ENCODE measurements around the gene TRPV4. TPM values are rescaled to one million over a fixed set of nuclear protein-coding genes. Genes with fewer than 3 reads are reported as not detected.

The TRPV4 gene
- polyA plus RNA-seq, 1 experiment, result 5.2 TPM

GRCh38 chr12:109876406-109876805 is 43.2 kb upstream of the TRPV4 start:
- Histone ChIP-seq H3K27ac (ENCODE audit: low read depth, low read length) (no peak overlapping the region), H3K9me3 (ENCODE audit: control insufficient read depth, insufficient read depth, low read length) (peaks cover 3% of the 10 kb centered on the region; the same call in 1 of the 2 replicates), H3K27me3 (ENCODE audit: control insufficient read depth, insufficient read depth, low read length) (no peaks in the 10 kb centered on the region), H3K4me3 (ENCODE audit: low read depth, low read length) (no peak overlapping the region)
- no peak for DNase-seq (ENCODE audit: low read depth, low spot score)
- no peak for TF ChIP-seq CTCF (IDR thresholded peaks at IDR 0.05; ENCODE audit: low read depth, low read length)
- ChIA-PET POLR2A (no interaction called here), CTCF (interaction anchor here (0.8 to 2.1 kb wide), 2 partner anchors 23 to 31 kb away, joined by 3 to 11 read pairs; no protein-coding TSS in a partner anchor)

- POLR2A ChIA-PET, result no interaction called here
- Histone ChIP-seq H3K27ac (ENCODE audit: low read depth, low read length) (no peak overlapping the region), H3K27me3 (ENCODE audit: control insufficient read depth, insufficient read depth, low read length) (no peaks in the 10 kb centered on the region), H3K9me3 (ENCODE audit: control insufficient read depth, insufficient read depth, low read length) (peaks cover 3% of the 10 kb centered on the region; the same call in 1 of the 2 replicates), H3K4me3 (ENCODE audit: low read depth, low read length) (no peak overlapping the region)
- TF ChIP-seq CTCF (IDR thresholded peaks at IDR 0.05; ENCODE audit: low read depth, low read length), result no peak
- CTCF ChIA-PET, result interaction anchor here (0.8 to 2.1 kb wide), 2 partner anchors 22 to 30 kb away, joined by 3 to 11 read pairs; no protein-coding TSS in a partner anchor
- no peak for DNase-seq (ENCODE audit: low read depth, low spot score)
Measured at GRCh38 chr12:109875572-109876131, 42.5 kb upstream of the TRPV4 start.

GRCh38 chr12:109873653-109874052 is 40.5 kb upstream of the TRPV4 start:
- CTCF ChIA-PET, result interaction anchor here (0.6 to 3.6 kb wide), 5 partner anchors 8 to 1654 kb away, joined by 3 to 19 read pairs (median 4); no protein-coding TSS in a partner anchor

GRCh38 chr12:109871668-109872314 is 38.6 kb upstream of the TRPV4 start:
- peak overlapping the region; percentile 62 for H3K27ac ChIP-seq (ENCODE audit: low read depth, low read length)
- H3K4me3 ChIP-seq (ENCODE audit: low read depth, low read length), result no peak overlapping the region
- TF ChIP-seq CTCF (IDR thresholded peaks at IDR 0.05; ENCODE audit: low read depth, low read length), result no peak
- POLR2A ChIA-PET, result no interaction called here
- CTCF ChIA-PET, result interaction anchor here (2.1 to 3.6 kb wide), 2 partner anchors 19 to 26 kb away, joined by 10 to 19 read pairs; no protein-coding TSS in a partner anchor
- H3K9me3 ChIP-seq (ENCODE audit: control insufficient read depth, insufficient read depth, low read length), result no peaks in the 10 kb centered on the region
- H3K27me3 ChIP-seq (ENCODE audit: control insufficient read depth, insufficient read depth, low read length), result no peaks in the 10 kb centered on the region
- DNase-seq (ENCODE audit: low read depth, low spot score), result no peak

More at GRCh38 chr12:109873653-109874052, 40.5 kb upstream of the TRPV4 start:
- no peaks in the 10 kb centered on the region for H3K9me3 ChIP-seq (ENCODE audit: control insufficient read depth, insufficient read depth, low read length)
- H3K4me3 ChIP-seq (ENCODE audit: low read depth, low read length), result no peak overlapping the region
- H3K27ac ChIP-seq (ENCODE audit: low read depth, low read length), result no peak overlapping the region
- no peaks in the 10 kb centered on the region for H3K27me3 ChIP-seq (ENCODE audit: control insufficient read depth, insufficient read depth, low read length)
- TF ChIP-seq CTCF (IDR thresholded peaks at IDR 0.05; ENCODE audit: low read depth, low read length), result no peak
- DNase-seq (ENCODE audit: low read depth, low spot score), result no peak
- POLR2A ChIA-PET, result no interaction called here

GRCh38 chr12:109870648-109871047 is 37.5 kb upstream of the TRPV4 start:
- POLR2A ChIA-PET, result interaction anchor here (0.5 kb wide), 1 partner anchor 32 kb away, joined by 4 read pairs; no protein-coding TSS in a partner anchor
- no peak overlapping the region for H3K4me3 ChIP-seq (ENCODE audit: low read depth, low read length)
- no peak for DNase-seq (ENCODE audit: low read depth, low spot score)
- CTCF ChIA-PET, result interaction anchor here (3.6 kb wide), 1 partner anchor 18 kb away, joined by 19 read pairs; no protein-coding TSS in a partner anchor
- H3K9me3 ChIP-seq (ENCODE audit: control insufficient read depth, insufficient read depth, low read length), result no peaks in the 10 kb centered on the region
- no peak overlapping the region for H3K27ac ChIP-seq (ENCODE audit: low read depth, low read length)
- no peak for TF ChIP-seq CTCF (IDR thresholded peaks at IDR 0.05; ENCODE audit: low read depth, low read length)
- no peaks in the 10 kb centered on the region for H3K27me3 ChIP-seq (ENCODE audit: control insufficient read depth, insufficient read depth, low read length)

Measured in AG04450 (cell line).